GM04504 (cell line): ENCODE measurements around the gene VPS33A.
A peak's percentile ranks its signal among the peaks of the same experiment; 100 is the strongest.
"Not testable (repeated sequence)": the region's sequence is repeated elsewhere in the genome, so short reads cannot be mapped to it uniquely, and the experiment has no call there.

Experiments used
- DNase-seq: peaks from one replicate; pipeline ENCODE4 v3.0.0-alpha.2; 2012; ENCODE audit warnings: low read depth

Gene VPS33A

DNA sequence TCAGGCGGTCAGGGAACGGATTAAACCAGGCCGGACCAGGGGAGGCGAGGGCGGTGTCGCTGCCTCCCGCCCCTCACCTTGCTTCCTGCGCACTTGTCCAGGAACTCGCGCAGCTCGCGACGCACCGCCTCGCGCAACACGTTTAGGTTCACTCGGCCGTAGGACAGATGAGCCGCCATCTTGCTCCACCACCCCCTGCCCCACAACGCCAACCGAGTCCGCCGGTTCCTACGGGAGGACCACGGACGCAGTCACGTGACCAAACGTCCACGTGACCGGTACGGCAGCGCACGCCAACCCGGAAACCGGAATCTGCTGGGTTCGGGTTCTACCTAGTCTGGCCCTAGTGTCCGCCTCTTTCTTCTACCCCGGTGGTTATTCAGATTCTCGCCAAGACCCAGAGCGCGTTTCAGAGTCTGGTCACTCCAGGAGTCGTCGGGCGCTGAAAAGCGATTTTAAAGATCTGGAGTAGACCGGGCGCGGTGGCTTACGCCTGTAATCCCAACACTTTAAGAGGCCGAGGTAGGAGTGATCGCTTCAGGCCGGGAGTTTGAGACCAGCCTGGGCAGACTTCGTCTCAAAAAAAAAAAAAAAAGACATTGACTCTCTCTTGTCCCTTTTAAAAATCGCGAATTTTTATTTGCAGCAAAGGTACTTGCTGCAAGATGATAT lies at the start of gene VPS33A:
Gene VPS33A (minus strand): TSS at position 265 of the 672 bp plus-strand sequence. CDS start 86 bp downstream, at position 179.
- DNase-seq = peak; percentile 96

DNA sequence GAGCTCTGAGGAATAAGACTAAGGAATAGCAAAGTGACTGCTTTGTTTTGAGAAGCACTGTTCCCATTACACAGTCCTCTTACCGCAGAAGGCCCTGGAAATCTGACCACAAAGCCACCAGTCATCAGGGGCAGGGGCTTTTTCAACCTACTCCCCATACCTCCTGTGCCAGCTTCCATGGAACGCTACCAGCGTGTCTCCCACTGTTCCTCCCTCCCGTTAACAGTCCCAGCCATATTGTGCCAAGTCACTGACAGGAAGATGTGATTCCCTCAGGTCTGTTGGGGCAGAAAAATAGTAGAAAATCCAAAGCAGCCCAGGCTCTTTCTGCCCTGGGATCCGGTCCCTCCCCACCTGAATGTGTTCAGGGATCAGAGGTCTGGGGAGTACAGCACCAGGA lies 46.6 kb upstream of the VPS33A start:
- no peak for DNase-seq

DNA sequence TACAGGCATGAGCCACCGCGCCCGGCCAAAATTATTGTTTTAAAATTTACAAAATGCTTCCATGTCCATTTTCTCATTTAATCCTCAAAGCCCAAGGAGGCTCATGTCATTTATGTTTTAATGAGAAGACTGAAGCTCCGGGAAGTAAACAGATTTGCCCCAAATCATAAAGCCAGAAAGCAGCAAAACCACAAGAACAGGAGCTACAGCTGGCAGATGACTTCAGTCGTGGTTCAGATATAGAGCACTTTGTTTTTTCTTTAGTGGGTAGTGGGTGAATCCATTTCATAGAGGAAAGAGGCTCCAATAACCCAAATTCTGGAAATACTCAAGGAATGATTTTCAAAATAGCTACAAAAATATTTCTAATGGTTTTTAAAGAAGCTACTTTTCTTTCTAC lies 45.4 kb upstream of the VPS33A start:
- no peak for DNase-seq

DNA sequence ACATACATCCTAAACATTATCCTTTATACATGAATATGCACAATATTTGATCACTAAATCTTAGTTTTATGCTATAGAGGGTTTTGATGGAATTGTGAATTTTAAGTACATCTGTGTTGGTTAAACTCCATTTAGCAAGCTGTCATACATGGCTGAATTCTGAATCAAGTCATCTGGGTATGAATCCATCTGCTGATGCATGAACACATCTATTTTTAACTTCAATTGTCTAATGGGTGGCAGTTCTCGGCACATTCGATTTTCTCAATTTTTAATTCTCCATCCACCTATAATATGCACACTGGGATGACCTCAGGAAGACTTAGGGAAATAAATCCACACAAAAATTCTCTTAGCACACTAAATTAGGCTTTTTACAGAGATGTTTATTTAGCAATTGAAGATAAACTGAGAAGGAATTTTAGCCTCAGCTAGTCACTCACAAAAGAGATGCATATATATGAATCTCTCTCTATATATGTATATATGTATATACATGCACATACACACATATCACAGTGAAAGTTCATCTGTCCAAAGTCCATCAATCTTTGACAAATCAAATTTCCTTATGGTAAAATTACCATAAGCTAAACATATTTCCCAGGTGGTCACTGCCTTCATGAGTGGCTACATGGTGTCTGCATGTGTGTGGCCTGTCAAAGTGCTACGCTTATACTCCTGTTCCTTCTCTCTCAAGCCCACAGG lies 44.5 kb upstream of the VPS33A start:
- DNase-seq = no peak

DNA sequence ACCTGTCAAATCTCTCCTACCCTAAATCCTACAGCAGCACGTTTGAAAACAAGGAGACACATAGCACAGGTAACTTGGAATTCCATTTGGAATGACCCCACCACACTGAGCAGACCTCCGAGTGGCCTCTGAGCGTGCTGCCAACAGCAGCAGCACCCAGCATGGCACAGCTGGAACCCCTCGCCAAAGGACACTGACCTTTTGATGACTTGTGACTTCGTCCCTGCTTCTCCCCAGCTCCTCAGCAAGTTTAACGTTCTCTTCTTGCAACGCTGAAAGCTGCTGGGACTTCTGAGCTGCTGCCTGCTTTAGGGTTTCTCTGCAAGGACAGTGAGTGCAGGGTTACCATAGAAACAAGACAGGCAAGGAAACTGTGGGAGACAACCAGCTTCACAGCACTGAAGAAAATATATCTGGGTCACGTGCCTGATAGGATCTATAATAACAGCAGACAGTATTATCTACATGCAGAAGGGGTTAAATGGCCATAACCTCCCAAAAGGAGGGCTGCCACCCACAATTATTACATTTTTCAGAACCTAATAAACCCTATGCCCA lies 43.3 kb upstream of the VPS33A start:
- DNase-seq = no peak

DNA sequence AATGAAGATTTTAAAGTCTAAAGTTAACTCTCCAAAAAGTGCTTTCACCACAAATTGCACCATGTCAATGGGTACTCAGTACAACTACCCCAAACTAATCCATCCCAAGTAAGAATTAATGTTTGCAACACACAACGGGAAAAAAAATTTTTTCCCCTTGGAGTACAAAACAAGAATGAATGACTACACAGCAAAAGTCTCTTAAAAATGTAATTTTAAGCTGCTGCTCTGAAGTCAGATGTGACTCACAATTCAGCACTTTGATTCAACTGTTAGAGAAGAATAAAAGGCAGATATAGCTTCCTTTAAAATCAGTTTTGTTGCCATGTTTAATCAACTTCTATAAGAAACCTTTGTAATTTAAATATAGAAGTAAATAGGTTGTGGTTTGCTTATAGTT lies 42.5 kb upstream of the VPS33A start:
- DNase-seq = no peak

DNA sequence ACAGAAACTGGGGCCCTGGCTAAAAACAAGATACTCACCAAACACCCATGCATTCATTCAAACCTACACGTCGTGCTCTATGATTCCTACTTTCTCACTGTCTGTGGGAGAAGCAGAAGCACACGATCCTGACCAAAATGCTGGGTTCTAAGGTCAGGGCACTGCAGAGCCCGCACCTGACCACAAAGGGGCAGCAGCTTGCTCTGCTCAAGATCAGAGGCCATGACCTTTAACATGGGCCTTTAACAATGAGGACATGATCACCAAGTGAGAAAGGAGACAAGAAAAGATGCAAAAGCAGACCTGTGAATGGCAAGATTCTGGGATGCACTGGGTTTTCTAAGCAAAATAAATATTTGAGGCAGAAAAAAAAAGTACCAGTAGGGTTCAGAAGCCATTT lies 40.1 kb upstream of the VPS33A start:
- DNase-seq = no peak

DNA sequence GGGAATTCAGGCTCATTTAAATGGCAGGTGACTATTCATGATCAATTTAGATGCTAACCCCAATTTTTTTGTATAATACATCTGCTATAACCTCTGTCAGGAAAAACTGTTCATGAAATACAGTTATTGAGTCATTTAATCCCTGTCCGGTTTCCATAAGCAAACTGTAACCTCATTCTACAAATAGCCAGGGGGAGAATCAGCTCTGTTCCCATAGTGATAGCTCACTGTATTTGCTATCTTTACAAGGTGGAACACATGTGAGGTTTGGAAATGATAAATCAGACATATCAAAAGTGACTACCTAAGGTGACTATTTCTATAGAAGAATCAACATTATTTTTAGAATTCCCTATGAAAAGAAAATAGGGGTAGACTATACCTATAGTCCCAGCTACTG lies 38.6 kb upstream of the VPS33A start:
- DNase-seq = no peak

DNA sequence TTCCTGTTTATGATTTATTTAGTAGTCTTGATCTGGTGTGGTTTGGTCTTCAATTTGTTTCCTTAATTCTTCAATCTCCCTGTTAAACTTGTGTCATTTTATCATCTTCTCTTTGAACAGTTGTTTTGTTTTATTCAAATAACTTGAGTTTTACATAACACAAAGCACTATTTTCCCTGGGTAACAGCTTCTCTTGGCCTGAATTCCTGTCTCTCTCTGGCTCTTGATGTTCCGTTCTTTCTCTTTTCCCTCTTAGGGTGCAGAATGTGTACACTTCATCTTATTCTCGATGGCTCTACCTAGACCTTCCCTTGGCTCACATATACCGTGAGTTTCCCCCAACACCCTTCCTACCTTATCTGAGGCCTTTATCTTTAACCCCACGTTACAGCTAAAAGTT lies 36.8 kb upstream of the VPS33A start:
- DNase-seq = no peak

DNA sequence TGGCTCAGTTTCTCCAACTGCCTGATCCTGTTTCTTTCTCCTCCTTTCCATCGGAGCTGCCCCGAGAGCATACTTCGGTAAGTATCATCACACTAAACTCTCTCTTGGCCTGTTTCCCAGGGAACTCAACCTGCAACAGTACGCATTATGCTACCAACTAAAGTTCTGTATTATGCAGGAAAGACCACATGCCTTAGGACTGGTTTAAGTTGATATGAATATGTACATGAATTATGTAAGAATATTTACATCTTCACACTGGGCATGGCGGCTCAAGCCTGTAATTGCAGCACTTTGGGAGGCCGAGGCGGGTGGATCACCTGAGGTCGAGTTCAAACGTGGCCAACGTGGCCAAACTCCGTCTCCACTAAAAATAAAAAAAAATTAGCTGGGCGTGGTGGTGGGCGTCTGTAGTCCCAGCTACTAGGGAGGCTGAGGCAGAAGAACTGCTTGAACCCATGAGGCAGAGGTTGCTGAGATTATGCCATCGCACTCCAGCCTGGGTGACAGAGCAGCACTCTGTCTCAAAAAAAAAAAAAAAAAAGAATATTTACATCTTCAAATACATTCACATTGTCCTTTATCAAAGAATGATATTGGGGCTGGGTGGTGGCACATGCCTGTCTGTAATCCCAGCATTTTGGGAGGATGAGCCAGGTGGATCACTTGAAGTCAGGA lies 31.9 kb upstream of the VPS33A start:
- no peak for DNase-seq

DNA sequence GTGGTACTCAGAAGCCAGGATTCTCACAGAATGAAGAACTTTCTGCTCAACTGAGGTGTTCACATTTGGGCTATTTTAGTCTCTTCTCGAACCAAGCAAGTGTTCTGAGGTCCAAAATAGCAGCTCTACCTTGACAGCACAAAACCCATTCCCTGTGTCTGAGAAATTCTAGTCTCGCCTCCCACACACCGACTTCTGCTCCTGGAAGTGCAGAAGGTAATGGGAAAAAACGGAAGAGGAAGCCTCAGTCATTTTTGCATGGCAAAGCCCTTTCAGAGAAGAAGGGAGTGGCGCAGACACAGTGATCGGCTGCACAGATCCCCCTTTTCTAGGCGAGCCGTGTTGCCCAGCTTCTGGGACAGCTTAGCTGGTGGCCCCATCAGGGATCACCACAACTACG lies 31.2 kb upstream of the VPS33A start:
- no peak for DNase-seq

DNA sequence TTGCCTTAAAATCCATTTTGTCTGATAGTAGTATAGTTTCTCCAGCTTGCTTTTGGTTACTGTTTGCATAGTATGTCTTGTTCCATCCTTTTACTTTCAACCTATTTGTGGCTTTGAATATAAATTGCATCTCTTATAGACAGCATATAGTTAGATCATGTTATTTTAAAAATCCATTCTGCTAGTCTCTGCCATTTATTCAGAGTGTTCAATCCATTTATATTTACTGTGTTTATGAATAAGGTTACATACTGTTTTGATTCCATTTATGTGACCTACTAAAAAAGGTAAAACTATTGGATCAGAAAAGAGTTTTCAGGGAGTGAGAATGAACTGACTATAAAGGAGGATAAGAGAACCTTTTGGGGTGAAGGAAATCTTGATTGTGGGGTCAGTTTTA lies 29.6 kb upstream of the VPS33A start:
- DNase-seq = no peak

DNA sequence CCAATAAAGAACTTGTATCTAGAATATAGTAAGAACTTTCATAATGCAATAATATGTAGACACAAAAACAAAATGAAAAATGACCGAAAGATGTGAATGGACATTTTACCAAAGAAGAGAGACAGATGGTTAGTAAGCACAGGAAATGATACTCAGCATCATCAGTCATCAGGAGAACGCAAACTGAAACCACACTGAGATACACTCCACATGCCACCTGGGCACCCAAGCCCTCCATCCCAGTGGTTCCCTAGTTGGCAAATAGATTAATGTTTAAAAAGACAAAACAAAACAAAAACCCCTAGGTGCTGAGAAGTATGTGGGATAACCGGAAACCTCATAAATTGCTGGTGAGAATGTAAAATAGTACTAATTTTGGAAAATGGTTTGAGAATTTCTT lies 26.8 kb upstream of the VPS33A start:
- DNase-seq = no peak

DNA sequence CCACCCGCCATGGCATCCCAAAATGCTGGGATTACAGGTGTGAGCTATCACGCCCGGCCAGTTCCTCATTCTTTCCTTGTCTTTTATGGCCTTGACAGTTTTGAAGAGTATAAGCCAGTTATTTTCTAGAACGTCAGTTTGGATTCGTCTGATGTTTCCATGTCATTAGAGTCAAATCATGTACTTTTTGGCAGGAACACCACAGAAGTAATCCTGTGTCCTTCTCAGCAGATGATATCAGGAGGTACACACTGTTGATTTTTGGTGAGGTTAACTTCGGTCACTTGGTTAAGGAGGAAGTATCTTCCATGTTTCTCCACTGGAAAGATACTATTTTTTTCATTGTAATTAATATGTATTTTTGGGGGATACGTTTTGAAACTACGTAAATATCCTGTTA lies 25.1 kb upstream of the VPS33A start:
- DNase-seq = no peak

DNA sequence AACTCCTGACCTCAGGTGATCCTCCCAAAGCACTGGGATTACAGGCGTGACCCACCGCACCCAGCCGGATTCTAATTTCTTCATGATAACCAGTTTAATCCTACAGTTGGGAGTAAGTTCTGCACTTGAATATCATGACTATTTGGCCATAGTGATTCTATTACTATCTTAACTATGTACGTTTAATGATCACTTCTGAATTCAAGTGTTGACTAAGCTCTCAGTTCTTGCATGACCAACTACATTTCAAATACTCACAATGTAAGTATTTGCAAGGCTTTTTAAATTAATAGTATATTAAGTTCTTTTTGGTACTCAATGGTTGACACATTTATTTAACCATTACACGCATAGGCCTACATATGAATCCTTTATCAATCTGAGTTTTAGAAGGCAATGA lies 17.4 kb upstream of the VPS33A start:
- no peak for DNase-seq

DNA sequence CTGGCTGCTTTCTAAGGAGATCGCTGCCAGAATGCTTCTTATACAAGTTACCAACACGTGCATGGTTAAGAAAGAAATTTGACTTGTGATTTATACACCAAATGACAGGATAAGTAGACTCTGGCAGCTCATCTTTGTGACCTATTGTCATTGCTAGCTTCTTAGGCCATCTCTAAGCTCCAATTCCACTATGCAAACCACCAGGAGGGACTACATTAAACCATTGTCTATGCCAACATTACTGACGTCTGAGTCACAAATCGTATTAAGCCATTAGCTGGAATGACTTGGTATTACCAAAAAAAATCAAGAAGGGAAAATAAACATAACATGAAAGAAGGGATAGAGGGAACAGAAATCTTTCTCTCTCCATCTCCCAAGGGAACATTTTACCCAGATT lies 15.8 kb upstream of the VPS33A start:
- peak; percentile 17 for DNase-seq

DNA sequence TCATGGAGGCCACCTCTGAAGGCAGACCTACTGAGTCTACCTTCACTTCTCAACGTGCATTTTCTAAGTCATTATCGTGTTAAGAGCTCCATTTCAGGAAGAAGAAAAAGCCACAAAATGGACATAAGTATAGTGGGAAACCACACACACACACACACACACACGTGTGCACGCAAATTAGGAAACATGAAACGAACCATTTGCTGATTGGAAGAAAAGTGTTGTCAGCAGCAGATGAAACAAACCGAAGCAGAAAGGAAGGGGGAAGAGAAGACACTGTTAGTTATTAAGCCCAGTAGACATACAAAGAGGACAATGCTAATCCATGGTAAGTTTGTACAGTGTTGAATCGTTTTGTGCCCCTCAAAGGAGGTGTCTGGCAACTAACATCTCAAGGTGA lies 9.9 kb upstream of the VPS33A start:
- no peak for DNase-seq

DNA sequence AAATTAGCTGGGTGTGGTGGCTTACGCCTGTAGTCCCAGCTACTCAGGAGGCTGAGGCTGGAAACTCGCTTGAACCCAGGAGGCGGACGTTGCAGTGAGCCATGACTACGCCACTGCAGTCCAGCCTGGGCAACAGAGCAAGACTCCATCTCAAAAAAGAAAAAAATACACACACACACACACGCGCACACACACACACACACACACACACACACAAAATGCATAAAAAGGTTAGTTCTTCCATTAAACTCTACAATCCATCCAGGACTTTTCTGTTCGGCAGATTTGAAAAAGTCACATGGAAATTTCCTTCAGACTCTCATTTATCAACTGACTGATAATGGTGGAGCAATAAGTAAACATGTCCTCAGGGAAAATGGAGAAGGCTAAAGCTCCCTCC lies 9.2 kb upstream of the VPS33A start:
- no peak for DNase-seq

DNA sequence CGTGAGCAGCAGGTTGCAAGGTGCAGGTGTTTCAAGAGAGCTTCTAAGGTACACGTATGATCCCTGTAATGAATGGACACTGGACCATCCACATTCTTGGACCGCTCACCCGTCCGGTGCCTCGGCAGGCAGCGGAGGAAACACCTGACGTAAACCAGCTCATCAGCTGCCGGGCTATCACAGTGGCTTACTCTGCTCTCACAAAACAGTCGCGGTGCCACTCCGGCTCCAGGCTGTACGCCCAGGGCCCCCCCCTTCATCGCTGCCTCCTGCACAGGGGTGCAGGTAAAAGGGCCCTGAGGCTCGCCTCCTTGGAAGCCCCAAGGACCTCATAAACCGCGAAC lies 436 bp downstream of the VPS33A start:
- no peak for DNase-seq

DNA sequence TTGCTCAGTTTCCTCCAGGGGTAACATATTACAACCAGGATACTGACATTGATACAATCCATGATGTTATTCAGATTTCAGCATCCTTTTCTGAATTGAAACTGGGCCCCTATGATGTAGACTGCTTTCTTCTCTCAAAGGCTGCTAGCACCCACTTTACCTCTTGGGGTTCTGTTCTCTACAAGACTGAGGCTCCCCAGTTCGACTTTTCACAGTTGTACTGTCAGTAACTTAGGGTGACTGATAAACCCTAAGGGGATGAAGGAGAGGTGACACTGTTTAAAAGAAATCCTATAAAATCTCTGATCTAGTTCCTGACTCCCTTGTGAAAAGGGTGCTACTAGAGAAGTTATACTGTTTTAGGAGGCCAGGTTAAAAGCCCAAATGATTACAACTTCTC lies 818 bp downstream of the VPS33A start:
- DNase-seq = no peak

DNA sequence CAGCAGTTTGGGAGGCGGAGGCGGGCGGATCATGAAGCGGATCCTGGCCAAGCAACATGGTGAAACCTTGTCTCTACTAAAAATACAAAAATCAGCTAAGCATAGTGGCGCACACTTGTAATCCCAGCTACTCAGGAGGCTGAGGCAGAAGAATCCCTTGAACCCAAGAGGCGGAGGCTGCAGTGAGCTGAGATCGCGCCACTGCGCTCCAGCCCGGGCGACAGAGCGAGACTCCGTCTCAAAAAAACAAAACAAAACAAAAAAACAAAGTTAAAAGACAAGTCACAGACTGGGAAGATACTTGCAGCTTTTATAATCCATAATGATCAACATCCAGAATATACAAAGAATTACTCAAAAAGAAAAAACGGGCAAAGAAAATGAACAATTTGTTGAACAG lies 5.6 kb downstream of the VPS33A start:
- DNase-seq = not testable (repeated sequence)

DNA sequence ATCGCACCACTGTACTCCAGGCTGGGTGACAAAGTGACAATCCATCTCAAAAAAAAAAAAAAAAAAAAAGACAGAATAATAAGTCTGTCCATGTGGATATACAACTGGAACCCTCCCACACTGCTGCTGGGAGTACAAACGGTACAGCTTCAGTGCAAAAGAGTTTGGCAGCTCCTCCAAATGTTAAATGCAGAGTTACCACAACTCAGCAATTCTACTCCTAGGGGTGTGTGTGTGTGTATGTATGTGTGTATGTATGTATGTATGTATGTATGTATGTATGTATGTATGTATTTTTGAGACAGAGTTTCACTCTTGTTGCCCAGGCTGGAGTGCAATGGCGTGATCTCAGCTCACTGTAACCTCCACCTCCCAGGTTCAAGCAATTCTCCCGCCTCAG lies 7.4 kb downstream of the VPS33A start:
- DNase-seq = not testable (repeated sequence)

DNA sequence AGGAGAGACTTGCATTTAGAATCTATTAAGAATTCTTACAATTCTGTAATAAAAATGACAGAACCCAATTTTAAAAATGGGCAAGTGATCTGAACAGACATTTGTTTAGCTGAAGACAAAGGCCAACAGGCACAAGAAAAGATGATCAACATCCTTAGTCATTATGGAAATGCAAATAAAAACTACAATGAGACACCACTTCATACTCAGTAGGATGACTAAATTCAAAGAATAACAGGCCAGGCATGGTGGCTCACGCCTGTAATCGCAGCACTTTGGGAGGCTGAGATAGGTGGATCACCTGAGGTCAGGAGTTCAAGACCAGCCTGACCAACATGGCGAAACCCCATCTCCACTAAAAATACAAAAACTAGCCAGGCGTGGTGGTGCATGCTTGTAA lies 7.8 kb downstream of the VPS33A start:
- not testable (repeated sequence) for DNase-seq
